ENCODE results near the gene ACVRL1. TPM values are rescaled to one million over a fixed set of nuclear protein-coding genes. Genes with fewer than 3 reads are reported as not detected.

The ACVRL1 gene
- total and polyA plus RNA-seq, 2 experiments from 2014 or later: 1.4 to 4.6 TPM

DNA sequence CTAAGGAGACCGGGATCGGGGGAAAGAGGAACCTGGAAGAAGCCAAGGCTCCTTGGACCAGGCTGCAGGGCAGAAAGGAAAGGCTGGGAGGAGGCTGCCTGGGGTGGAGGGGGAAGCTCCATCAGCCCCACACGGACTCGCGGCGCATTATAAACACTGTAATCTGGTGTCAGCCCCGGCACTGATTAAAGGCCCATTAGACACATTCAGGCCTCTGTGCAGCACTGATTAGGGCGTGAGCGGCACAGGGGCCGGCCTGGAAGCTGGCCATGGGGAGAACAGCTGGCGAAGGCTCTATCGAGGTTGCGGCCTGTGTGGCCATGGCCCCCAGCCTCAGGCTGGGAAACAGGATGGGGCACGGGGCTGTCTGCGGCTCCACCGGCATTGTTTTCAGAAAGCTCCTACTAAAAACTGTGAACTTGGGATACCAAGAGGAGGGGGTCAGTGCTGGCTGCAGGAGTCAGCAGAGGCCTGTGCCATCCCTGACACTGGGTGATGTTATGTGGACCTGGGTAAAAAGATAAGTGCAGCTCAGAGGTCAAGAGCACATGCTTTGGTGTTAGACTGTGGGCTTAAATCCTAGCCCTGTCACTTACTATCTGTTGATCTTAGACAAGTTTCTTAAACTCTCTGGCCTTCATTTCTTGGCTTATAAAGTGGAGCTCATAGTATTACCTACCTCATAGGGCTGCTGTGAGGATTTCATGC, 10.6 kb downstream of the ACVRL1 start:
- WGBS (ENCODE audit: low lambda C conversion rate, missing lambda C conversion rate): 48% methylated on average over 16 of the region's 16 CpGs
- no peak for DNase-seq (ENCODE audit: low spot score)
- no peaks in the 10 kb centered on the region for H3K9me3 ChIP-seq (ENCODE audit: low read depth)
- H2AFZ ChIP-seq: no peak overlapping the region
- no peak overlapping the region for H3K4me3 ChIP-seq
- H3K27ac ChIP-seq: no peak overlapping the region
- no peaks in the 10 kb centered on the region for H3K79me2 ChIP-seq
- no peak overlapping the region for H3K4me2 ChIP-seq
- peaks cover 16% of the 10 kb centered on the region for H3K4me1 ChIP-seq (ENCODE audit: insufficient read depth)
- H3K9me2 ChIP-seq (replicated peaks; ENCODE audit: insufficient read depth): no peaks in the 10 kb centered on the region
- H4K20me1 ChIP-seq (ENCODE audit: insufficient read depth, poor library complexity, severe bottlenecking): no peaks in the 10 kb centered on the region
- no peak for TF ChIP-seq CTCF (IDR thresholded peaks at IDR 0.05; ENCODE audit: poor library complexity)
- TF ChIP-seq EZH2phosphoT487 (IDR thresholded peaks at IDR 0.05; ENCODE audit: low read depth, severe bottlenecking, unreplicated experiment): no peak
- no peak for TF ChIP-seq EZH2 (IDR thresholded peaks at IDR 0.05; ENCODE audit: borderline replicate concordance)
- H3K27me3 ChIP-seq: no peaks in the 10 kb centered on the region
- no peaks in the 10 kb centered on the region for H3K36me3 ChIP-seq (replicated peaks; ENCODE audit: insufficient read depth, low read depth)

GRCh38 chr12:51920046-51920445, 12.7 kb downstream of the ACVRL1 start:
- Histone ChIP-seq H2AFZ (no peak overlapping the region), H3K27ac (no peak overlapping the region), H3K4me1 (ENCODE audit: insufficient read depth) (peaks cover 24% of the 10 kb centered on the region), H3K9me2 (replicated peaks; ENCODE audit: insufficient read depth) (no peaks in the 10 kb centered on the region), H3K79me2 (no peaks in the 10 kb centered on the region), H3K4me2 (no peak overlapping the region), H3K27me3 (no peaks in the 10 kb centered on the region), H3K4me3 (no peak overlapping the region), H3K36me3 (replicated peaks; ENCODE audit: insufficient read depth, low read depth) (no peaks in the 10 kb centered on the region), H4K20me1 (ENCODE audit: insufficient read depth, poor library complexity, severe bottlenecking) (no peaks in the 10 kb centered on the region), H3K9me3 (ENCODE audit: low read depth) (no peaks in the 10 kb centered on the region)
- no peak for TF ChIP-seq CTCF (IDR thresholded peaks at IDR 0.05; ENCODE audit: poor library complexity)
- TF ChIP-seq EZH2 (IDR thresholded peaks at IDR 0.05; ENCODE audit: borderline replicate concordance): no peak
- no peak for TF ChIP-seq EZH2phosphoT487 (IDR thresholded peaks at IDR 0.05; ENCODE audit: low read depth, severe bottlenecking, unreplicated experiment)
- DNase-seq (ENCODE audit: low spot score): no peak
- WGBS (ENCODE audit: low lambda C conversion rate, missing lambda C conversion rate): 94% methylated on average over 2 of the region's 2 CpGs

GRCh38 chr12:51921017-51921725, 13.9 kb downstream of the ACVRL1 start:
- no peak overlapping the region for H3K27ac ChIP-seq

More at GRCh38 chr12:51921017-51921725, 13.9 kb downstream of the ACVRL1 start:
- Histone ChIP-seq H3K4me2 (no peak overlapping the region), H3K9me3 (ENCODE audit: low read depth) (no peaks in the 10 kb centered on the region), H3K9me2 (replicated peaks; ENCODE audit: insufficient read depth) (no peaks in the 10 kb centered on the region), H3K36me3 (replicated peaks; ENCODE audit: insufficient read depth, low read depth) (no peaks in the 10 kb centered on the region), H3K4me3 (no peak overlapping the region), H4K20me1 (ENCODE audit: insufficient read depth, poor library complexity, severe bottlenecking) (no peaks in the 10 kb centered on the region), H3K4me1 (ENCODE audit: insufficient read depth) (peaks cover 24% of the 10 kb centered on the region), H3K79me2 (no peaks in the 10 kb centered on the region), H2AFZ (no peak overlapping the region), H3K27me3 (no peaks in the 10 kb centered on the region)
- TF ChIP-seq CTCF (IDR thresholded peaks at IDR 0.05; ENCODE audit: poor library complexity): no peak
- no peak for TF ChIP-seq EZH2phosphoT487 (IDR thresholded peaks at IDR 0.05; ENCODE audit: low read depth, severe bottlenecking, unreplicated experiment)
- TF ChIP-seq EZH2 (IDR thresholded peaks at IDR 0.05; ENCODE audit: borderline replicate concordance): no peak
- 50% methylated on average over 6 of the region's 7 CpGs for WGBS (ENCODE audit: low lambda C conversion rate, missing lambda C conversion rate)
- no peak for DNase-seq (ENCODE audit: low spot score)
